ENCODE data around the gene FOXK2. TPM values are rescaled to one million over a fixed set of nuclear protein-coding genes. Genes with fewer than 3 reads are reported as not detected.

The FOXK2 gene
- total and polyA plus RNA-seq, 8 donors = 17.7 to 27.9 (median 19.8) TPM

- H3K4me3 ChIP-seq = no peak overlapping the region
- H3K27ac ChIP-seq = no peak overlapping the region
- ATAC-seq (no peak), DNase-seq (peak in 1 of 6 donors; percentile 32), FAIRE-seq (no peak)
- H3K4me1 ChIP-seq = peaks cover 0 to 5% (median 4%) of the 10 kb centered on the region in 3 donors
- H3K36me3 ChIP-seq = peaks cover 5 to 24% (median 14%) of the 10 kb centered on the region in 3 donors
- H3K27me3 ChIP-seq = no peaks in the 10 kb centered on the region
- no peaks in the 10 kb centered on the region for H3K9me3 ChIP-seq
- intact Hi-C loops (cut with DNase I) = no loop called here
- TF ChIP-seq CTCF (IDR thresholded peaks at IDR 0.05) = no peak
- 87 to 88% methylated on average over 23 of the region's 23 CpGs for WGBS, 2 donors
Measured at GRCh38 chr17:82598256-82599119, 79.0 kb downstream of the FOXK2 start.

GRCh38 chr17:82599674-82600661 is 80.4 kb downstream of the FOXK2 start:
- no peaks in the 10 kb centered on the region for H3K4me1 ChIP-seq
- no peak overlapping the region for H3K27ac ChIP-seq
- H3K9me3 ChIP-seq = no peaks in the 10 kb centered on the region
- peak in 1 of 6 donors; percentile 77 for DNase-seq
- TF ChIP-seq CTCF (IDR thresholded peaks at IDR 0.05) = no peak
- intact Hi-C loops (cut with DNase I) = no loop called here
- H3K27me3 ChIP-seq = no peaks in the 10 kb centered on the region
- WGBS, 2 donors = 96% methylated on average over 26 of the region's 26 CpGs
- no peak overlapping the region for H3K4me3 ChIP-seq
- peaks cover 5 to 32% (median 14%) of the 10 kb centered on the region in 3 donors for H3K36me3 ChIP-seq
- ATAC-seq = peak in 1 of 4 donors; percentile 2
- no peak for FAIRE-seq

DNA sequence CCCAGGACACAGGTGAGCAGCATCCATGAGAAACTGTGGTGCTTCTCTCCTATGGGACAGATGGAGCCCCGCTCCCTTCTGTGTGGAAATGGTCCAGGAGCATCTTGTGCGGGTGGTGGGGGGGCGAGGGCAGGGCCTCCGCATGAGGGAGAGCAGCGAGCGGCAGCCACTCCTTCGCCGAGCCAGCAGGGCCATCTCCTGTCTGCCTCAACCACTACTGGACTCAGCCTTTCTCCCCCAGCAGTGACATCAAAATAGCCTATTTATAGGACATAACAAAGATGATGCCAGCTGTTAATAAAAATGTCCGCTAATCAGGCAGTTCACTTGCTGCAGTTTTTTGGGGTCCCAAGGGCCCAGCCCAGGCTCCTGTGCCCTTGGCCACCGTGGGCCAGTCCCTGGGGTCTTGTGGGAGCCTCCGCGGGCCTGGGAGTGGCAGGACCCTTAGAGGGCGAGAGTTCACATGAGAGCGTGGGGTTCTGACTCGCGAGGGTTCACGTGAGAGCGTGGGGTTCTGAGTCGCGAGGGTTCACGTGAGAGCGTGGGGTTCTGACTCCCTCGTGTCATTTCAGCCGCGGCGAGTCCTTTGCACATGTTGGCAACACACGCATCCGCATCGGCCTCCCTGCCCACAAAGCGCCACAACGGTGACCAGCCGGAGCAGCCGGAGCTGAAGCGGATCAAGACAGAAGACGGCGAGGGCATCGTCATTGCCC is 81.4 kb downstream of the FOXK2 start:
- no peaks in the 10 kb centered on the region for H3K27me3 ChIP-seq
- 97% methylated on average over 37 of the region's 37 CpGs for WGBS, 2 donors
- H3K36me3 ChIP-seq = peaks cover 5 to 37% (median 14%) of the 10 kb centered on the region in 3 donors
- H3K9me3 ChIP-seq = no peaks in the 10 kb centered on the region
- FAIRE-seq (no peak), DNase-seq (no peak), ATAC-seq (no peak)
- no peak overlapping the region for H3K4me3 ChIP-seq
- intact Hi-C loops (cut with DNase I) = no loop called here
- TF ChIP-seq CTCF (IDR thresholded peaks at IDR 0.05) = no peak
- H3K27ac ChIP-seq = no peak overlapping the region
- no peaks in the 10 kb centered on the region for H3K4me1 ChIP-seq

- no peaks in the 10 kb centered on the region for H3K27me3 ChIP-seq
- no peak for TF ChIP-seq CTCF (IDR thresholded peaks at IDR 0.05)
- H3K36me3 ChIP-seq = peaks cover 5 to 37% (median 14%) of the 10 kb centered on the region in 3 donors
- WGBS, 2 donors = 96 to 97% methylated on average over 24 of the region's 24 CpGs
- intact Hi-C loops (cut with DNase I) = no loop called here
- no peak overlapping the region for H3K27ac ChIP-seq
- no peak for ATAC-seq
- no peaks in the 10 kb centered on the region for H3K4me1 ChIP-seq
- DNase-seq = no peak
- H3K9me3 ChIP-seq = no peaks in the 10 kb centered on the region
- no peak overlapping the region for H3K4me3 ChIP-seq
- no peak for FAIRE-seq
Measured at GRCh38 chr17:82601447-82602000, 82.0 kb downstream of the FOXK2 start.
